ENCODE measurements around the gene KCNG4. TPM values are rescaled to one million over a fixed set of nuclear protein-coding genes. Genes with fewer than 3 reads are reported as not detected.

KCNG4 gene
- total and polyA plus RNA-seq, 10 of the 15 experiments (the other 5 are each of a cell fraction or from before 2014, with no cell fraction given): not detected

DNA sequence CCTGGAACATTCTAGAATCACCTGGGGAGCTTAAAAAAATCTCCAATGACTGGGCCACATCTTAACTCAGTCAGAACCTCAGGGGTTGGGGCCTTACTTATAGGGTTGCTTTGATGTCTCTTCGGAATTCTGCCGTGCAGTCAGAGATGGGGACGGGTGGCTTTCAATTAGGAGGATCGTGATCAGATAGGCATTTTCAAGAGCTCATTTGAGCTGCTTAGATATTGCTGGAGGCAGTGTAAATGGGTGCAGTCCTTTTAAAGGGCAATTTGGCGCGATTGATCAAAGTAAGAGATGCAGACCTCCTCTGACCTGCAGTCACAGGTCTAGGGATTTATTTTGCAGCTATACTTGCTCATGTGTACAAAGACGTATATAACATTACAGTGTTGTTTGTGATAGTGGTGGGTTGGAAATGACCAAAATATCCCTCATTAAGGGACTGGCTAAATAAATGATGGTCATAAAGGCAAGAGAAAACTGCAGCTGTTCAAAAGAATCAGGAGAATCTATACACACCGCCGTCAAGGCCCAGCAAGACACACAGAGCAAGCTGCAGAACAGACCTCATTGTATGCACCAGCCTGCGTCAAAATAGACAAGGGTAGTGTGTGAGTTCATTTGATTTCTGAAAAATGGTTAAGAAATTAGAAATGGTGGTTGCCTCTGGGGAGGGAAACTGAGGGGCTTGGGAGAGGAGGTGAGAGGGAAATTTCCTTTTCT, 6.3 kb upstream of the KCNG4 start:
- no peak for FAIRE-seq
- Histone ChIP-seq H3K9ac (ENCODE audit: control insufficient read depth, insufficient read depth, low read length) (no peak overlapping the region), H3K27ac (ENCODE audit: control insufficient read depth, insufficient read depth) (no peak overlapping the region), H3K4me3 (no peak overlapping the region), H3K79me2 (ENCODE audit: control insufficient read depth, insufficient read depth, low read length) (no peaks in the 10 kb centered on the region), H3K27me3 (replicated peaks in 1 of 2; ENCODE audit: control insufficient read depth in 2 of 2, insufficient read depth in 2 of 2, low read length in 1 of 2) (peaks cover 2 to 4% of the 10 kb centered on the region in 2 experiments; a peak in 2 of 4 replicates), H3K4me2 (ENCODE audit: control insufficient read depth, insufficient read depth) (no peak overlapping the region), H4K20me1 (ENCODE audit: control insufficient read depth, insufficient read depth) (no peaks in the 10 kb centered on the region), H2AFZ (ENCODE audit: control insufficient read depth, low read depth, low read length) (no peak overlapping the region), H3K9me3 (replicated peaks; ENCODE audit: control insufficient read depth, insufficient read depth, low read length) (no peaks in the 10 kb centered on the region; the same call in 2 of the 3 replicates), H3K36me3 (ENCODE audit: control insufficient read depth in 2 of 2, insufficient read depth in 2 of 2, low read length in 1 of 2) (no peaks in the 10 kb centered on the region), H3K4me1 (ENCODE audit: control insufficient read depth, insufficient read depth, low read length) (no peaks in the 10 kb centered on the region)
- POLR2A ChIA-PET: no interaction called here
- in situ Hi-C loops (cut with MboI): no loop called here
- ATAC-seq: no peak
- DNase-seq (ENCODE audit: low read depth, low spot score): no peak
- SMC1A ChIA-PET (ENCODE audit: uncharacterized antibody, unreplicated experiment): no interaction called here
- RAD21 ChIA-PET (ENCODE audit: unreplicated experiment): no interaction called here
- intact Hi-C loops (cut with micrococcal nuclease; ENCODE audit: unreplicated experiment): no loop called here
- no TSS peak for BruUV-seq (replicated peaks)
- WGBS (ENCODE audit: insufficient coverage, insufficient replicate concordance, low lambda C conversion rate, missing lambda C conversion rate): 51% methylated on average over 10 of the region's 10 CpGs
- CTCF ChIA-PET: no interaction called here
- TF ChIP-seq E2F8 (IDR thresholded peaks at IDR 0.05; ENCODE audit: low read depth, partially characterized antibody) (no peak), STAT1 (conservative IDR thresholded peaks at IDR 0.05) (no peak), CEBPZ (IDR thresholded peaks at IDR 0.05; ENCODE audit: low read depth, low read length) (no peak), ETV6 (conservative IDR thresholded peaks at IDR 0.05 in 1 of 2, IDR thresholded peaks at IDR 0.05 in 1 of 2; ENCODE audit: borderline replicate concordance in 1 of 2, low read depth in 1 of 2) (no peak), ZBTB11 (CRISPR knock-in tag; IDR thresholded peaks at IDR 0.05) (no peak), BCLAF1 (IDR thresholded peaks at IDR 0.05) (no peak), ASH2L (IDR thresholded peaks at IDR 0.05; ENCODE audit: borderline replicate concordance, low read depth) (no peak), ZSCAN29 (IDR thresholded peaks at IDR 0.05) (no peak), SIX5 (IDR thresholded peaks at IDR 0.05; ENCODE audit: low read depth, low read length, severe bottlenecking) (no peak)

Data from GM12878 (cell line).